Loucy (cell line): ENCODE measurements around the gene SHMT2.
"Not testable (repeated sequence)": the region's sequence is repeated elsewhere in the genome, so short reads cannot be mapped to it uniquely, and the experiment has no call there.

Experiments used
- H2AFZ ChIP-seq: fragments of 200-600 bp; sonication (generic); 2 replicates; pipeline ENCODE4 v1.6.0; 2016; ENCODE audit warnings: antibody characterized with exemption, mild to moderate bottlenecking, low read length, moderate library complexity
- H3F3A ChIP-seq: fragments of 200-600 bp; 2 replicates; pipeline ENCODE4 v1.6.0; 2016; ENCODE audit warnings: antibody characterized with exemption, low read depth, mild to moderate bottlenecking
- H3K27me3 ChIP-seq: fragments of 200-600 bp; sonication (generic); 2 replicates; pipeline ENCODE4 v1.6.1; 2014; ENCODE audit warnings: low read length, mild to moderate bottlenecking; ENCODE audit not compliant: insufficient read depth, poor library complexity, severe bottlenecking
- H3K36me3 ChIP-seq: fragments of 200-600 bp; sonication (generic); 2 replicates; pipeline ENCODE4 v1.6.1; 2016; ENCODE audit warnings: low read length; ENCODE audit not compliant: insufficient read depth
- H3K4me1 ChIP-seq: fragments of 200-600 bp; sonication (generic); 2 replicates; pipeline ENCODE4 v1.5.1; 2014; ENCODE audit warnings: low read length, mild to moderate bottlenecking; ENCODE audit not compliant: insufficient read depth, poor library complexity, severe bottlenecking
- H3K4me2 ChIP-seq: fragments of 200-600 bp; sonication (generic); 2 replicates; pipeline ENCODE4 v1.6.0; 2014; ENCODE audit warnings: antibody characterized with exemption, low read length, low read depth, mild to moderate bottlenecking; ENCODE audit not compliant: poor library complexity, severe bottlenecking
- H3K4me3 ChIP-seq: fragments of 200-600 bp; sonication (generic); 2 replicates; pipeline ENCODE4 v1.5.1; 2014; ENCODE audit warnings: low read length, mild to moderate bottlenecking, mixed read lengths; ENCODE audit not compliant: poor library complexity, severe bottlenecking
- H3K79me2 ChIP-seq: fragments of 200-600 bp; sonication (generic); 2 replicates; pipeline ENCODE4 v1.6.1; 2014; ENCODE audit warnings: low read length; ENCODE audit not compliant: insufficient read depth
- H3K9ac ChIP-seq: fragments of 200-600 bp; sonication (generic); 2 replicates; pipeline ENCODE4 v1.6.0; 2014; ENCODE audit warnings: mild to moderate bottlenecking, low read depth, low read length, moderate library complexity; ENCODE audit not compliant: poor library complexity, severe bottlenecking
- H3K9me2 ChIP-seq: fragments of 200-600 bp; sonication (generic); replicated peaks from 2 replicates; pipeline ENCODE4 v1.6.1; 2016; ENCODE audit warnings: low read depth, low read length, mixed read lengths
- H3K9me3 ChIP-seq: fragments of 200-600 bp; sonication (generic); 2 replicates; pipeline ENCODE4 v1.6.1; 2014; ENCODE audit warnings: mild to moderate bottlenecking, antibody characterized with exemption, low read length, low read depth; ENCODE audit not compliant: insufficient read depth
- H4K20me1 ChIP-seq: fragments of 200-600 bp; sonication (generic); 2 replicates; pipeline ENCODE4 v1.6.0; 2014; ENCODE audit warnings: antibody characterized with exemption, low read length, mild to moderate bottlenecking; ENCODE audit not compliant: insufficient read depth, poor library complexity, severe bottlenecking
- CTCF ChIP-seq: fragments of 200-600 bp; sonication (generic); conservative IDR thresholded peaks from 2 replicates; pipeline ENCODE4 v1.5.1; 2014; ENCODE audit warnings: mild to moderate bottlenecking, antibody characterized with exemption, low read length
- EZH2phosphoT487 ChIP-seq: fragments of 200-600 bp; IDR thresholded peaks from 2 replicates; pipeline ENCODE4 v1.6.1; 2018; ENCODE audit warnings: antibody characterized with exemption, mild to moderate bottlenecking, moderate library complexity, borderline replicate concordance

The SHMT2 gene

GRCh38 chr12:57272337-57273151, 43.0 kb downstream of the SHMT2 start:
- TF ChIP-seq CTCF (no peak), EZH2phosphoT487 (no peak)
- no peaks in the 10 kb centered on the region for H3K27me3 ChIP-seq
- H3K36me3 ChIP-seq = peaks cover 37% of the 10 kb centered on the region
- no peaks in the 10 kb centered on the region for H3K79me2 ChIP-seq
- no peaks in the 10 kb centered on the region for H3K4me1 ChIP-seq
- H3K9me3 ChIP-seq = no peaks in the 10 kb centered on the region
- H3K9me2 ChIP-seq = no peaks in the 10 kb centered on the region
- H3F3A ChIP-seq = no peaks in the 10 kb centered on the region
- no peak overlapping the region for H2AFZ ChIP-seq
- H3K4me3 ChIP-seq = no peak overlapping the region
- no peaks in the 10 kb centered on the region for H4K20me1 ChIP-seq
- H3K9ac ChIP-seq = no peak overlapping the region
- no peak overlapping the region for H3K4me2 ChIP-seq

GRCh38 chr12:57273516-57273915, 44.0 kb downstream of the SHMT2 start:
- H3K9me2 ChIP-seq = no peaks in the 10 kb centered on the region
- TF ChIP-seq CTCF = no peak
- TF ChIP-seq EZH2phosphoT487 = no peak
- no peak overlapping the region for H3K9ac ChIP-seq
- H3K79me2 ChIP-seq = no peaks in the 10 kb centered on the region
- no peak overlapping the region for H3K4me3 ChIP-seq
- no peaks in the 10 kb centered on the region for H3K9me3 ChIP-seq
- H3K27me3 ChIP-seq = no peaks in the 10 kb centered on the region
- H4K20me1 ChIP-seq = no peaks in the 10 kb centered on the region
- H3K4me1 ChIP-seq = no peaks in the 10 kb centered on the region
- H2AFZ ChIP-seq = no peak overlapping the region
- peaks cover 29% of the 10 kb centered on the region; the same call in 1 of the 2 replicates for H3K36me3 ChIP-seq
- H3K4me2 ChIP-seq = no peak overlapping the region
- no peaks in the 10 kb centered on the region for H3F3A ChIP-seq

- not testable (repeated sequence) for H3F3A ChIP-seq, H3K9me2 ChIP-seq, H3K79me2 ChIP-seq, H3K4me3 ChIP-seq, H3K9me3 ChIP-seq, H3K4me2 ChIP-seq, H3K27me3 ChIP-seq, H3K9ac ChIP-seq, H4K20me1 ChIP-seq, H2AFZ ChIP-seq
- peaks cover 13% of the 10 kb centered on the region for H3K4me1 ChIP-seq
- peaks cover 14% of the 10 kb centered on the region; the same call in 1 of the 2 replicates for H3K36me3 ChIP-seq
Observed at GRCh38 chr12:57276233-57276632, 46.7 kb downstream of the SHMT2 start.
